Measurements from ENCODE around the gene EMX1. TPM values are rescaled to one million over a fixed set of nuclear protein-coding genes. Genes with fewer than 3 reads are reported as not detected.
A peak's percentile ranks its signal among the peaks of the same experiment; 100 is the strongest.

The EMX1 gene
- total RNA-seq, 1 donor from 2014 or later = not detected

DNA sequence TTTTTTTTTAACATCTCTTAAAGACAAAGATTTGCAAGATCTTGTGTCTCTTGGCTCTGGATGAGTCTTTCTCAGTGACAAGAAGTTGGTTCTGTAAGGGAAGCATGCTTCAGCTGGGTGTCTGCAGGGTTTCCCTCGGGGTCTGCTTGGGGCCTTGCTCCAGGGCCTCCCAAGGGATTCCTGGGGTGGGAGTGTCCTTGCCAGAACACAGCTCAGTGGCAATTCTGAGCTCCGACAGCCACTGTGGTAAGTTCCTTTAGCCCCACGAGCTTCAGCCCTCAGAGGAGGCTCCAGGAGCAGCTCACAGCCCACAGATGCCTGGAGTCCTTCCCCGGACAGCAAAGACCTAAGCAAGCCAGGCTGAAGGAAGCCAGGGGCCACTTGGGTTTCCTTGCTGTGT lies 52.4 kb downstream of the EMX1 start:
- Mint-ChIP-seq H3K9me3 (ENCODE audit: low read depth) (no peaks in the 10 kb centered on the region), H3K27me3 (ENCODE audit: low read depth) (no peaks in the 10 kb centered on the region), H3K27ac (ENCODE audit: unreplicated experiment) (no peak overlapping the region), H3K4me3 (ENCODE audit: unreplicated experiment) (no peak overlapping the region), H3K4me1 (ENCODE audit: low read depth) (no peaks in the 10 kb centered on the region), H3K36me3 (ENCODE audit: low read depth) (peaks cover 9% of the 10 kb centered on the region)
- TF ChIP-seq, protein P1, sequence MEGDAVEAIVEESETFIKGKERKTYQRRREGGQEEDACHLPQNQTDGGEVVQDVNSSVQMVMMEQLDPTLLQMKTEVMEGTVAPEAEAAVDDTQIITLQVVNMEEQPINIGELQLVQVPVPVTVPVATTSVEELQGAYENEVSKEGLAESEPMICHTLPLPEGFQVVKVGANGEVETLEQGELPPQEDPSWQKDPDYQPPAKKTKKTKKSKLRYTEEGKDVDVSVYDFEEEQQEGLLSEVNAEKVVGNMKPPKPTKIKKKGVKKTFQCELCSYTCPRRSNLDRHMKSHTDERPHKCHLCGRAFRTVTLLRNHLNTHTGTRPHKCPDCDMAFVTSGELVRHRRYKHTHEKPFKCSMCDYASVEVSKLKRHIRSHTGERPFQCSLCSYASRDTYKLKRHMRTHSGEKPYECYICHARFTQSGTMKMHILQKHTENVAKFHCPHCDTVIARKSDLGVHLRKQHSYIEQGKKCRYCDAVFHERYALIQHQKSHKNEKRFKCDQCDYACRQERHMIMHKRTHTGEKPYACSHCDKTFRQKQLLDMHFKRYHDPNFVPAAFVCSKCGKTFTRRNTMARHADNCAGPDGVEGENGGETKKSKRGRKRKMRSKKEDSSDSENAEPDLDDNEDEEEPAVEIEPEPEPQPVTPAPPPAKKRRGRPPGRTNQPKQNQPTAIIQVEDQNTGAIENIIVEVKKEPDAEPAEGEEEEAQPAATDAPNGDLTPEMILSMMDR (IDR thresholded peaks at IDR 0.05) = no peak
- peak; percentile 35 for DNase-seq (ENCODE audit: low spot score)

DNA sequence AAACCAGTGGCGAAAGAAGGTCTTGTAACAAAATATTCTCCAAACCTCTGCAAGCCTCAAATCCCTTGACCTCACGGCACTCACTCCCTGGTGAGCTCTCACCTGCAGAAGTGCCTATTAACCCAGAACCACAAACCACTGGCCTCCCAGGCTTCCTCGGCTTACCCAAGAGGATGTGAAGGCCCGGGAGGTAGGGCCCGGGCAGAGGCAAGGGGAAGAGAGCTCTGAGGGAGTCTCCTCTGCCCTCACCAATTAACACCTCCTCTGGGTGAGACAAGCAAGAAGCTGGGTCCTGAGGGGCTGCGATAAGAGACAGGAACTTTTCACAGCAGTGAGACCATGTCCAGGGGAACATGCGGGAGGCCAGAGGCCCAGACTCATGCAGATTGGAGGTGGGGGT lies 53.7 kb downstream of the EMX1 start:
- Mint-ChIP-seq H3K27ac (ENCODE audit: unreplicated experiment) (no peak overlapping the region), H3K27me3 (ENCODE audit: low read depth) (no peaks in the 10 kb centered on the region), H3K4me3 (ENCODE audit: unreplicated experiment) (no peak overlapping the region), H3K36me3 (ENCODE audit: low read depth) (peaks cover 9% of the 10 kb centered on the region), H3K9me3 (ENCODE audit: low read depth) (no peaks in the 10 kb centered on the region), H3K4me1 (ENCODE audit: low read depth) (no peaks in the 10 kb centered on the region)
- peak; percentile 59 for DNase-seq (ENCODE audit: low spot score)
- TF ChIP-seq, protein P1 (IDR thresholded peaks at IDR 0.05) = no peak

DNA sequence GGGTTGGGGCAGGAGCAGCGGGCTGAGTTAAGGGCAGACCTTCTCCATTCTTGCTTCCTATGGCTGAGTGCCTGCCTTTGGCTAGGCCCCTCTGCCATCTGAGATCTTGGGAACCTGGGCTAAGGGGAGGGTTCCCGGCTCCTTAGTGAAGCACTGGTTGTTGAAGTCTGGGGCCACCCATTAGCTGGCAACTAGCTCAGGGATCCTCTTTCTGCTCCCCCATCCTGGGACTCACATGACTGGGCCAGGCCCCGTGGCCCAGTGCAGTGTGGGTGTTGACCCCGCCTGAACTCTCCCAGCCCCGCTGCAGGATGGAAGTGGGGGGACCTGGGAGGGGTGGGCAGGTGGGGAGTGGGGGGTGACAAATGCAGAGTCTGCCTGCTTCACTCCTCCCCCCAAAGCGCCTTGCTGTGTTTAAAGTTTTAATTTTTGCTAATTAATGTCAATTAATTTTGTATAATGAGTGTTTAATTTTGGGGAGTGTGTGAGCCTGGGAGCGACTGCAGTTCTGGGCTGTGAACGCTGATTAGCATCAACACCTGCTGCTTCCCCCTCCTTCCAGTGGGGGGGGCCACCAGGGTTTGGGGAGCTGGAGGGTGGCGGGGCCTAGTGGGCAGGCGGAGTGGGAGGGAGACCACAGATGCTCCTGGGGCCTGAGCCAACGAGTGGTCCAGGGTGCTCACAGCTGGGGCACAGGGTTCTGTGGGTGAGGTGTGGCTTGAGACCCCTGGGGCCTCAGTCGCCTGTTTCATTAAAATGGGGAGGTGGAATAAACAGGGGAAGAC lies 55.2 kb downstream of the EMX1 start:
- Mint-ChIP-seq H3K4me3 (ENCODE audit: unreplicated experiment) (no peak overlapping the region), H3K4me1 (ENCODE audit: low read depth) (no peaks in the 10 kb centered on the region), H3K27ac (ENCODE audit: unreplicated experiment) (no peak overlapping the region), H3K9me3 (ENCODE audit: low read depth) (no peaks in the 10 kb centered on the region), H3K36me3 (ENCODE audit: low read depth) (peaks cover 4% of the 10 kb centered on the region), H3K27me3 (ENCODE audit: low read depth) (no peaks in the 10 kb centered on the region)
- DNase-seq (ENCODE audit: low spot score) = peak; percentile 79
- TF ChIP-seq, protein P1 (IDR thresholded peaks at IDR 0.05) = no peak

DNA sequence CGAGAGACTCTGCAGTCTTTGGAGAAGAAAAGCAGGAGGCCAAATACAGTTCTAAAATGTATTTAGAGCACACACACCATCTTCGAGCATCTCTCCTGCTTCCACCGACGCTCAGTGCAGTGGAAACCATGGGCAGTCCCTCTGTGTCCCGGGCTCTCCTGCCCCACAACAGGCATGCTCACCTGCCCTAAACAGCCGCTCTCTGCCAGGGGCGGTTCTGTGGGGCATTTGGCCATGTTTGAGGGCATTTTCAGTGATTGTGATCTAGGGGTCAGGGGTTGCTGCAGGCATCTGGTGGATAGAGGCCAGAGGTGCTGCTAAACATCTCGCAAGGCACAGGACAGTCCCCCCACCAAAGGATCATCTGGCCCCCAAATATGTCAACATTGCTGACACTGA lies 55.8 kb downstream of the EMX1 start:
- Mint-ChIP-seq H3K4me1 (ENCODE audit: low read depth) (no peaks in the 10 kb centered on the region), H3K27me3 (ENCODE audit: low read depth) (no peaks in the 10 kb centered on the region), H3K36me3 (ENCODE audit: low read depth) (peaks cover 4% of the 10 kb centered on the region), H3K9me3 (ENCODE audit: low read depth) (no peaks in the 10 kb centered on the region), H3K27ac (ENCODE audit: unreplicated experiment) (no peak overlapping the region), H3K4me3 (ENCODE audit: unreplicated experiment) (no peak overlapping the region)
- TF ChIP-seq, protein P1 (IDR thresholded peaks at IDR 0.05) = no peak
- peak; percentile 58 for DNase-seq (ENCODE audit: low spot score)

DNA sequence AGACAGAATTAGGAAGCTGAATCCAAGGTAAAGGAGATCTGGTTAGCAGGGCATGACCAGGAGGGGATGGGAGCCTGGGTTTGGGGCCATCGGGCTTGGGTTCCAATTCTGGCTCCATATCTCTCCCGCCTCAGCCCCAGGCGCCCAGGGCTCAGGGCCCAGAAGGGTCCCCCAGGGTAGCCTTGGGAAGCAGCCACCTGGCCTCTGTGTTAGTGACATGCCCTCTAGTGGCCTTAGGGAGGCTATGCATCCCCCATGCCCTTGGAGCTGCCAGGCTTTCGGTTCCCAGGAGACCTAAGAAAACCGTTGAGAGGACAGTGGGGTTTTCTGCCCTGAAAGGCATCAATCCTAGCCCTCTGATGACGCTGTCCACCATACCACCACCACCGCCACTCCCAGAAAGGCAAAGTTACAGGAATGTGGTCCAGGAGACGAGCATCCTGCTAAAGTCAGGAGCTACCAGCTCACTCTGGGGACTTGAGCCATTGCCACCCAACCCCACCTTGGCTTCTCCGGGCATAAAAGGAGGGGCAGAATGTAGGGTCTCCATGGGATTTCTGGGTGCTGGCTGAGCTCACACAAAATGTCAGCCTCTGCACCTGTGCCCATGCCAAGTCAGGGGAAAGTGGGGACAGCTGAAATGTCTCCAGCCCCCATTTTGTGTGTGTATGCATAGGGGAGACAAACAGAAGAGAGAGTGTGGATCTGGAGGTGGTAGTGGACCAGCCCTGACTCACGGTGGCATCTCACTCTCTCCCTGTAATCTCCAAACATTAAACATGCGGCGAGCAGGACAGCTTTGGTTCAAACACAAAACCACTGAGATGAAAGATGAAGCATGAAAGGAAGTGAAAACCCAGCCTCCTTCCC lies 56.5 kb downstream of the EMX1 start:
- H3K9me3 Mint-ChIP-seq (ENCODE audit: low read depth) = no peaks in the 10 kb centered on the region
- H3K4me1 Mint-ChIP-seq (ENCODE audit: low read depth) = no peaks in the 10 kb centered on the region
- TF ChIP-seq, protein P1 (IDR thresholded peaks at IDR 0.05) = peak; percentile 86
- no peak overlapping the region for H3K27ac Mint-ChIP-seq (ENCODE audit: unreplicated experiment)
- no peaks in the 10 kb centered on the region for H3K27me3 Mint-ChIP-seq (ENCODE audit: low read depth)
- peaks cover 4% of the 10 kb centered on the region for H3K36me3 Mint-ChIP-seq (ENCODE audit: low read depth)
- no peak overlapping the region for H3K4me3 Mint-ChIP-seq (ENCODE audit: unreplicated experiment)
- DNase-seq (ENCODE audit: low spot score) = peak; percentile 73

Data from chondrocyte (in vitro differentiated cells).